Cortex of kidney (tissue), 1 donor: ENCODE measurements around the gene DLST.

Experiments used
- DNase-seq: peaks from one replicate; lab custom pipeline; 2025; lab: John Stamatoyannopoulos, UW

Gene DLST

GRCh38 chr14:74881431-74882102, at the start of gene DLST:
Gene DLST, plus strand, starts transcription at chr14:74881916. Its CDS starts 38 bp downstream, at chr14:74881954.
- DNase-seq: peak; percentile 78

GRCh38 chr14:74832849-74833248, 48.9 kb upstream of the DLST start:
- no peak for DNase-seq

GRCh38 chr14:74834692-74835392, 46.9 kb upstream of the DLST start:
- no peak for DNase-seq

- DNase-seq: no peak
Measured at GRCh38 chr14:74835645-74836250, 46.0 kb upstream of the DLST start.

GRCh38 chr14:74836251-74836960, 45.3 kb upstream of the DLST start:
- no peak for DNase-seq

GRCh38 chr14:74838166-74838565, 43.5 kb upstream of the DLST start:
- DNase-seq: no peak

GRCh38 chr14:74840603-74841030, 41.1 kb upstream of the DLST start:
- no peak for DNase-seq

GRCh38 chr14:74841230-74842207, 40.2 kb upstream of the DLST start:
- no peak for DNase-seq

- no peak for DNase-seq
Measured at GRCh38 chr14:74843653-74844052, 38.1 kb upstream of the DLST start.

- DNase-seq: no peak
Measured at GRCh38 chr14:74846168-74846567, 35.5 kb upstream of the DLST start.

- DNase-seq: no peak
Measured at GRCh38 chr14:74846968-74847665, 34.6 kb upstream of the DLST start.

- no peak for DNase-seq
Measured at GRCh38 chr14:74848768-74849167, 32.9 kb upstream of the DLST start.

- DNase-seq: no peak
Measured at GRCh38 chr14:74852922-74853530, 28.7 kb upstream of the DLST start.

- no peak for DNase-seq
Measured at GRCh38 chr14:74853581-74853980, 28.1 kb upstream of the DLST start.

- no peak for DNase-seq
Measured at GRCh38 chr14:74855021-74855420, 26.7 kb upstream of the DLST start.

GRCh38 chr14:74855945-74856344, 25.8 kb upstream of the DLST start:
- DNase-seq: no peak

- DNase-seq: no peak
Measured at GRCh38 chr14:74856366-74856765, 25.4 kb upstream of the DLST start.

- no peak for DNase-seq
Measured at GRCh38 chr14:74858022-74858421, 23.7 kb upstream of the DLST start.

- DNase-seq: no peak
Measured at GRCh38 chr14:74859757-74860552, 21.8 kb upstream of the DLST start.
